Measurements from ENCODE around the gene CA10.

DNA sequence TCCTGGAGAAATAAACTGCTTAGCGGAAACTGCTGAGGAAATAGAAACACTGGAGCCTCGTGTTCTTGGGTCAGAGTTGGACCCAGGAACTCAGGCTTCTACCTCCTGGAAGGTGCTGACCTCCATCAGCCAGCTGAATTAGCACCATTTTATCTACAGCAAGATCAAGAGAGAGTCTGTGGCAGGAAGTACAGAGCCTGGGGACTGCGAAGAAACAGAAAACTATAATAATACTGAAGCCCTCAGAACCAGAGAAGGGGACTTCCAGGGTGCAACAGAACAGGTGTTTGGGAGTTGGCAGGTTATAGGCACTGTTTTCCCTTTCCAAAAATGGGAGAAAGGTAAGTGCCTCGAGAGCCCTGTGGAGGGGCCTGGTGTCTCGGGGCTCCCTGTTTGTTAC is 379.7 kb downstream of the CA10 start:
- TF ChIP-seq CTCF (IDR thresholded peaks at IDR 0.05) (no peak), EP300 (IDR thresholded peaks at IDR 0.05) (no peak), POLR2AphosphoS5 (IDR thresholded peaks at IDR 0.05) (no peak), POLR2A (IDR thresholded peaks at IDR 0.05) (no peak)

All from sigmoid colon (tissue), 4 donors.